Hematopoietic multipotent progenitor cell (in vitro differentiated cells): ENCODE data around the gene SLC1A2. TPM values are rescaled to one million over a fixed set of nuclear protein-coding genes. Genes with fewer than 3 reads are reported as not detected.

Source experiments
- DNase-seq, 3 donors: peaks; one replicate each; pipeline ENCODE4 v3.0.0-alpha.2; 2011 to 2015; ENCODE audit warnings: low read depth in 2 of 3, low spot score in 2 of 3
- total RNA-seq: library from RNA; depleted of rRNA; stranded (reverse); fragments of >200 nt; gene quantifications from one replicate; pipeline ENCODE4 v1.2.3, GENCODE V29; 2012

SLC1A2 gene
- total RNA-seq, 1 donor, result under 0.01 TPM

GRCh38 chr11:35248558-35249323 lies 170.6 kb downstream of the SLC1A2 start:
- DNase-seq, result no peak

- no peak for DNase-seq
These were observed 171.5 kb downstream of the SLC1A2 start for GRCh38 chr11:35247863-35248262.

GRCh38 chr11:35247428-35247827 lies 171.9 kb downstream of the SLC1A2 start:
- DNase-seq, result peak in 1 of 3 donors; percentile 57

- no peak for DNase-seq
These were observed 172.6 kb downstream of the SLC1A2 start for GRCh38 chr11:35246745-35247144.

- DNase-seq, result no peak
These were observed 173.6 kb downstream of the SLC1A2 start for GRCh38 chr11:35245786-35246185.

- no peak for DNase-seq
These were observed 174.3 kb downstream of the SLC1A2 start for GRCh38 chr11:35245056-35245455.

- DNase-seq, result no peak
These were observed 175.6 kb downstream of the SLC1A2 start for GRCh38 chr11:35243774-35244173.

- peak in 1 of 3 donors; percentile 34 for DNase-seq
These were observed 176.7 kb downstream of the SLC1A2 start for GRCh38 chr11:35242412-35243242.

- no peak for DNase-seq
These were observed 177.8 kb downstream of the SLC1A2 start for GRCh38 chr11:35241531-35241930.

GRCh38 chr11:35241083-35241482 lies 178.3 kb downstream of the SLC1A2 start:
- DNase-seq, result no peak

- peak in 1 of 3 donors; percentile 34 for DNase-seq
These were observed 179.8 kb downstream of the SLC1A2 start for GRCh38 chr11:35239471-35240075.

- DNase-seq, result no peak
These were observed 180.5 kb downstream of the SLC1A2 start for GRCh38 chr11:35238882-35239281.

GRCh38 chr11:35237860-35238715 lies 181.3 kb downstream of the SLC1A2 start:
- DNase-seq, result peak; percentile 26 to 48 (median 30)

- DNase-seq, result no peak
These were observed 182.0 kb downstream of the SLC1A2 start for GRCh38 chr11:35237351-35237750.

- DNase-seq, result no peak
These were observed 182.7 kb downstream of the SLC1A2 start for GRCh38 chr11:35236667-35237003.

- DNase-seq, result peak; percentile 36 to 68 (median 40)
These were observed 183.3 kb downstream of the SLC1A2 start for GRCh38 chr11:35235936-35236666.

GRCh38 chr11:35235498-35235897 lies 183.9 kb downstream of the SLC1A2 start:
- DNase-seq, result no peak

GRCh38 chr11:35235157-35235468 lies 184.2 kb downstream of the SLC1A2 start:
- DNase-seq, result no peak

- no peak for DNase-seq
These were observed 184.8 kb downstream of the SLC1A2 start for GRCh38 chr11:35234460-35235156.
